Non-pigmented ciliary epithelial cell (primary cell): ENCODE measurements around the gene DHRS9.
"Not testable (repeated sequence)": the region's sequence is repeated elsewhere in the genome, so short reads cannot be mapped to it uniquely, and the experiment has no call there.

Source experiments
- DNase-seq: peaks from one replicate; pipeline ENCODE4 v3.0.0-alpha.2; 2010; ENCODE audit warnings: low read depth

The DHRS9 gene

GRCh38 chr2:169095621-169096105, 26.3 kb downstream of the DHRS9 start:
- DNase-seq: peak; percentile 71

GRCh38 chr2:169104848-169105247, 35.5 kb downstream of the DHRS9 start:
- DNase-seq: no peak

GRCh38 chr2:169105476-169105875, 36.1 kb downstream of the DHRS9 start:
- DNase-seq: no peak

- no peak for DNase-seq
These were observed 36.8 kb downstream of the DHRS9 start for GRCh38 chr2:169106134-169106533.

- DNase-seq: no peak
These were observed 37.5 kb downstream of the DHRS9 start for GRCh38 chr2:169106563-169107545.

GRCh38 chr2:169107645-169108044, 38.3 kb downstream of the DHRS9 start:
- DNase-seq: no peak

GRCh38 chr2:169108099-169108884, 38.9 kb downstream of the DHRS9 start:
- no peak for DNase-seq

GRCh38 chr2:169109502-169110409, 40.4 kb downstream of the DHRS9 start:
- no peak for DNase-seq

GRCh38 chr2:169110419-169110818, 41.1 kb downstream of the DHRS9 start:
- DNase-seq: no peak

- DNase-seq: no peak
These were observed 41.6 kb downstream of the DHRS9 start for GRCh38 chr2:169110916-169111315.

GRCh38 chr2:169112841-169113240, 43.5 kb downstream of the DHRS9 start:
- no peak for DNase-seq

GRCh38 chr2:169114056-169114455, 44.7 kb downstream of the DHRS9 start:
- no peak for DNase-seq

- DNase-seq: no peak
These were observed 47.0 kb downstream of the DHRS9 start for GRCh38 chr2:169116327-169116726.

- no peak for DNase-seq
These were observed 47.6 kb downstream of the DHRS9 start for GRCh38 chr2:169116993-169117392.

GRCh38 chr2:169118060-169118459, 48.7 kb downstream of the DHRS9 start:
- no peak for DNase-seq

- no peak for DNase-seq
These were observed 49.9 kb downstream of the DHRS9 start for GRCh38 chr2:169119123-169119760.

GRCh38 chr2:169119851-169120250, 50.5 kb downstream of the DHRS9 start:
- no peak for DNase-seq

- no peak for DNase-seq
These were observed 60.4 kb downstream of the DHRS9 start for GRCh38 chr2:169129703-169130243.

- peak; percentile 6 for DNase-seq
These were observed 62.5 kb downstream of the DHRS9 start for GRCh38 chr2:169131587-169132512.

- DNase-seq: not testable (repeated sequence)
These were observed 64.9 kb downstream of the DHRS9 start for GRCh38 chr2:169134272-169134671.
